HEK293T (cell line): ENCODE results near the gene JMJD7.

Source experiments
- CTCF ChIA-PET: fragments of 350-600 bp; formaldehyde crosslinking; extraction: SDS; loops from one replicate; lab custom pipeline; 2021; ENCODE audit warnings: antibody characterized with exemption, inconsistent platforms; lab: Yijun Ruan, JAX
- POLR2A ChIA-PET: fragments of 350-600 bp; formaldehyde crosslinking; extraction: SDS; loops from one replicate; lab custom pipeline; 2020; ENCODE audit warnings: antibody characterized with exemption, inconsistent platforms; lab: Yijun Ruan, JAX
- DNase-seq: peaks from one replicate; pipeline ENCODE4 v3.0.0; 2012; ENCODE audit warnings: mixed read lengths; ENCODE audit errors: extremely low spot score
- ARNT ChIP-seq: fragments of 450-650 bp; IDR thresholded peaks from 2 replicates; pipeline ENCODE4 v1.6.1; 2017; ENCODE audit warnings: mild to moderate bottlenecking
- BHLHE40 ChIP-seq: fragments of 450-650 bp; IDR thresholded peaks from 2 replicates; pipeline ENCODE4 v1.6.1; 2016; ENCODE audit warnings: mild to moderate bottlenecking, moderate library complexity, borderline replicate concordance
- CTBP1 ChIP-seq: fragments of 450-650 bp; IDR thresholded peaks from 2 replicates; pipeline ENCODE4 v1.6.1; 2016; ENCODE audit warnings: borderline replicate concordance
- ELF4 ChIP-seq: fragments of 450-650 bp; IDR thresholded peaks from 2 replicates; pipeline ENCODE4 v1.6.1; 2017; ENCODE audit warnings: antibody characterized with exemption
- FOXA1 ChIP-seq: fragments of 450-650 bp; IDR thresholded peaks from 2 replicates; pipeline ENCODE4 v1.6.1; 2016; ENCODE audit warnings: mild to moderate bottlenecking
- FOXK2 ChIP-seq: fragments of 450-650 bp; IDR thresholded peaks from 2 replicates; pipeline ENCODE4 v1.6.1; 2016; ENCODE audit warnings: mild to moderate bottlenecking
- FOXM1 ChIP-seq: fragments of 450-650 bp; IDR thresholded peaks from 2 replicates; pipeline ENCODE4 v1.6.1; 2017; ENCODE audit warnings: mild to moderate bottlenecking, borderline replicate concordance
- HDGF ChIP-seq: fragments of 450-650 bp; IDR thresholded peaks from 2 replicates; pipeline ENCODE4 v1.6.1; 2017; ENCODE audit warnings: antibody characterized with exemption, borderline replicate concordance
- L3MBTL2 ChIP-seq: fragments of 450-650 bp; conservative IDR thresholded peaks from 2 replicates; pipeline ENCODE4 v1.6.1; 2016; ENCODE audit warnings: mild to moderate bottlenecking
- LEF1 ChIP-seq: fragments of 450-650 bp; IDR thresholded peaks from 2 replicates; pipeline ENCODE4 v1.6.1; 2017; ENCODE audit warnings: mild to moderate bottlenecking, borderline replicate concordance
- NFRKB ChIP-seq: fragments of 450-650 bp; IDR thresholded peaks from 2 replicates; pipeline ENCODE4 v1.6.1; 2016; ENCODE audit warnings: mild to moderate bottlenecking, moderate library complexity
- SP1 ChIP-seq: fragments of 450-650 bp; IDR thresholded peaks from 2 replicates; pipeline ENCODE4 v1.6.1; 2017
- SUZ12 ChIP-seq: fragments of 450-650 bp; IDR thresholded peaks from 2 replicates; pipeline ENCODE4 v1.6.1; 2016; ENCODE audit warnings: mild to moderate bottlenecking
- TARDBP ChIP-seq: fragments of 450-650 bp; IDR thresholded peaks from 2 replicates; pipeline ENCODE4 v1.6.1; 2016
- ZNF384 ChIP-seq: fragments of 450-650 bp; IDR thresholded peaks from 2 replicates; pipeline ENCODE4 v1.6.1; 2016
- TF ChIP-seq, protein P1 (sequence below): fragments of 450-650 bp; IDR thresholded peaks from 2 replicates; pipeline ENCODE4 v1.6.1; 2016

JMJD7 gene

GRCh38 chr15:41842229-41842628 is 14.3 kb downstream of the JMJD7 start:
- ChIA-PET CTCF (no interaction called here), POLR2A (no interaction called here)
- DNase-seq: no peak
- no peak for TF ChIP-seq L3MBTL2
- TF ChIP-seq ZNF384: no peak
- TF ChIP-seq, protein P1, sequence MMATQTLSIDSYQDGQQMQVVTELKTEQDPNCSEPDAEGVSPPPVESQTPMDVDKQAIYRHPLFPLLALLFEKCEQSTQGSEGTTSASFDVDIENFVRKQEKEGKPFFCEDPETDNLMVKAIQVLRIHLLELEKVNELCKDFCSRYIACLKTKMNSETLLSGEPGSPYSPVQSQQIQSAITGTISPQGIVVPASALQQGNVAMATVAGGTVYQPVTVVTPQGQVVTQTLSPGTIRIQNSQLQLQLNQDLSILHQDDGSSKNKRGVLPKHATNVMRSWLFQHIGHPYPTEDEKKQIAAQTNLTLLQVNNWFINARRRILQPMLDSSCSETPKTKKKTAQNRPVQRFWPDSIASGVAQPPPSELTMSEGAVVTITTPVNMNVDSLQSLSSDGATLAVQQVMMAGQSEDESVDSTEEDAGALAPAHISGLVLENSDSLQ: no peak
- TF ChIP-seq SP1: no peak
- no peak for TF ChIP-seq NFRKB
- TF ChIP-seq FOXK2: no peak
- no peak for TF ChIP-seq ARNT
- no peak for TF ChIP-seq TARDBP
- no peak for TF ChIP-seq HDGF
- TF ChIP-seq ELF4: no peak
- TF ChIP-seq LEF1: no peak
- TF ChIP-seq FOXM1: no peak
- TF ChIP-seq BHLHE40: no peak
- TF ChIP-seq CTBP1: no peak
- TF ChIP-seq FOXA1: no peak

DNA sequence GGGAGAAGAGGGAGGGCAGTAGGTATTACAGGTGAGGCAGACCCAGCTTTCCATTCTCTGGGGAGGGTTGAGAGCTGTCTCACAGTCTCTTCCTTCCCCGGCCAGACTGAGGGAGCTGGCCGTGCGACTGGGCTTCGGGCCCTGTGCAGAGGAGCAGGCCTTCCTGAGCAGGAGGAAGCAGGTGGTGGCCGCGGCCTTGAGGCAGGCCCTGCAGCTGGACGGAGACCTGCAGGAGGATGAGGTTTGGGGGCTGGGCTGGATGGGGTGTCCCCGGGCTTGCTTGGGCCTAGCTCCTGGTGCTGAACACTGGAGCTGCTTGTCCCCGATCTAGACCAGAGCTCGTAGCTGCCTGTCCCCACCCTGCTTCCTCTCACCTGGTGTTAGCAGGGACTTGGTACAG is 15.7 kb downstream of the JMJD7 start:
- CTCF ChIA-PET: no interaction called here
- POLR2A ChIA-PET: no interaction called here
- TF ChIP-seq ARNT: no peak
- TF ChIP-seq SP1: no peak
- TF ChIP-seq CTBP1: no peak
- DNase-seq: no peak

- TF ChIP-seq HDGF (no peak), BHLHE40 (no peak), FOXM1 (no peak)
- ChIA-PET CTCF (no interaction called here), POLR2A (no interaction called here)
- no peak for DNase-seq
Observed at GRCh38 chr15:41844814-41845213, 16.9 kb downstream of the JMJD7 start.

DNA sequence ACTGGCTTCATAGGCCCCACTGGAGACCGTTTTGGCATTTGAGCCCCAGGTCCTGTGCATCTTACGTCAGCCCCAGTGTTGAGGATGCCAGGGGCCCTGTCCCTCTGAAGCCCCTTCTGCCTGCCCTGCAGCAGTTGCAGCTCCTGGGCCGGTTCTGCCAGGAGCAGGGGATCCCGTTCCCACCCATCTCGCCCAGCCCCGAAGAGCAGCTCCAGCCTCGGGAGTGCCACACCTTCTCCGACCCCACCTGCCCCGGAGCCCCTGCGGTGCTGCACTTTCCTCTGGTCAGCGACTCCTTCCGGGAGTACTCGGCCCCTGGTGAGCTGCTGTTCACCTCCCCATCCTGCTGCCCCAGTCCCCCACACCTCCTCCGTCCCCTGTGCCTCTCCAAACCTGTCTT is 19.3 kb downstream of the JMJD7 start:
- CTCF ChIA-PET: no interaction called here
- TF ChIP-seq CTBP1 (no peak), HDGF (no peak), L3MBTL2 (no peak), FOXA1 (no peak), ELF4 (no peak), FOXM1 (no peak), FOXK2 (no peak), ARNT (no peak), SUZ12 (no peak), LEF1 (no peak)
- POLR2A ChIA-PET: no interaction called here
- no peak for DNase-seq

DNA sequence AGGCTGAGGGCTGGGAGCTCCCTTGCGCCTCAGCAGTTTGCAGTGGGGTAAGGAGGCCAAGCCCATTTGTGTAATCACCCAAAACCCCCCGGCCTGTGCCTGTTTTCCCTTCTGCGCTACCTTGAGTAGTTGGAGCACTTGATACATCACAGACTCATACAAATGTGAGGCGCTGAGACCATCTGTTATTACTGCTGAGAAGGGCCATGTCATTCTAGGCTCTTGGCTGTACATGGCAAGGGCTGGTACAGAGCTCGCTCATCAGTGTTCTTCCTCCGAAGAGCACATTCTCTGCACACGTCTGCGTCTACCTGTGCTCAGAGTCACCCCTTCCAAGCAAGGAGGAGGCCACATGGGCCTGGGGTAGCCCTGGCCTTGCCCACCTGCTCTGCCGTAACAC is 20.1 kb downstream of the JMJD7 start:
- TF ChIP-seq L3MBTL2 (no peak), ELF4 (no peak), SUZ12 (no peak), SP1 (no peak), CTBP1 (no peak), FOXK2 (no peak), BHLHE40 (no peak), TARDBP (no peak), LEF1 (no peak), ZNF384 (no peak), FOXM1 (no peak)
- no peak for DNase-seq
- ChIA-PET POLR2A (no interaction called here), CTCF (no interaction called here)

DNA sequence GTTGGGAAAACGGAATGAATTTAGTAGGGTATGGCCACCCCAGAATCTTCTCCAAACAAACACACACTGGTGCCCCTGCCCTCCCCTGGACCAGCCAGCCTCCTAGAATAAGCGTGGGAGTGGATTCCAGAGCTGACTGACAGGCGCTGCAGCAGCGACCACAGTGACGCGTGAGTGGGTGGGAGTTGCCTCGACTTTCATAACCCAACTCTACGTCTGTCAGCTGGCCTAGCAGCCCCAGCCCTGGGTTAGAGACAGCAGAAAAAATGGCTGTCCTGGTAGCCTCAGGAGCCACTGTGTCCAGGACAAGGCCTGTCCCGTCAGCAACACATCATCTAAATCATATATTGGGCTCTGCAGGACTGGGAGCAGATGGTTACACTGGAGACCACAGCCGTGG is 20.7 kb downstream of the JMJD7 start:
- TF ChIP-seq ZNF384: no peak
- TF ChIP-seq BHLHE40: no peak
- TF ChIP-seq FOXA1: no peak
- TF ChIP-seq HDGF: no peak
- no peak for TF ChIP-seq SUZ12
- no peak for TF ChIP-seq ARNT
- no peak for TF ChIP-seq L3MBTL2
- CTCF ChIA-PET: no interaction called here
- DNase-seq: no peak
- POLR2A ChIA-PET: no interaction called here

- TF ChIP-seq FOXA1: no peak
- ChIA-PET POLR2A (no interaction called here), CTCF (no interaction called here)
- no peak for DNase-seq
Observed at GRCh38 chr15:41849204-41849603, 21.3 kb downstream of the JMJD7 start.

DNA sequence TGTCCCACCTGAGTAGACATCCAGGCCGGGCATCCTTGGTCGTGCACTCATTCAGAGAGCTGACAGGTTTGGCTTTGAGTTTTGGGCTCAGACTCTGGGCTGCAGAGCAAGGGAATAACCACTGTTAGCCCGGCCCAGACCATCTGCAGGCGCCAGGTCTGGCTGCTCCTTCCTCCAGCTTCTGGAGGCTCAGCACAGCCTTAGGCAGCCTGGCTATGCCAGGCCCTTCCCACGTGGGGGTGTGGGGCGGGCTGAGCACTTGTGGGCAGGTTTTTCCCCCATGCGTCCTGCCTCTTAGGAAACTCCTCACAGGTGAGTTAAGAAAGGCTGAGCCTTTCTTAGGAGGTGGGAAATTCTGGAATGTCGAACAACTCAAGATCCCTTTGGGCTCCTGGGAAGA is 22.0 kb downstream of the JMJD7 start:
- no peak for DNase-seq
- ChIA-PET POLR2A (no interaction called here), CTCF (no interaction called here)
- TF ChIP-seq SP1 (no peak), CTBP1 (no peak), BHLHE40 (no peak), SUZ12 (no peak), NFRKB (no peak), L3MBTL2 (no peak), ARNT (no peak), TARDBP (no peak), LEF1 (no peak), ZNF384 (no peak), HDGF (no peak), ELF4 (no peak), FOXM1 (no peak), FOXK2 (no peak), FOXA1 (no peak)
- TF ChIP-seq, protein P1: no peak
